Stimulated activated CD8-positive, alpha-beta memory T cell treated with anti-CD3 and anti-CD28 coated beads, Interleukin-15, amount 100 ng/mL, for 1 hour (primary cell): ENCODE results near the gene NACC1.
A peak's percentile ranks its signal among the peaks of the same experiment; 100 is the strongest.
"Not testable (repeated sequence)": the region's sequence is repeated elsewhere in the genome, so short reads cannot be mapped to it uniquely, and the experiment has no call there.

Source experiments
- DNase-seq: peaks from one replicate; pipeline ENCODE4 v3.0.0-alpha.2; 2020; ENCODE audit warnings: low read depth

NACC1 gene

DNA sequence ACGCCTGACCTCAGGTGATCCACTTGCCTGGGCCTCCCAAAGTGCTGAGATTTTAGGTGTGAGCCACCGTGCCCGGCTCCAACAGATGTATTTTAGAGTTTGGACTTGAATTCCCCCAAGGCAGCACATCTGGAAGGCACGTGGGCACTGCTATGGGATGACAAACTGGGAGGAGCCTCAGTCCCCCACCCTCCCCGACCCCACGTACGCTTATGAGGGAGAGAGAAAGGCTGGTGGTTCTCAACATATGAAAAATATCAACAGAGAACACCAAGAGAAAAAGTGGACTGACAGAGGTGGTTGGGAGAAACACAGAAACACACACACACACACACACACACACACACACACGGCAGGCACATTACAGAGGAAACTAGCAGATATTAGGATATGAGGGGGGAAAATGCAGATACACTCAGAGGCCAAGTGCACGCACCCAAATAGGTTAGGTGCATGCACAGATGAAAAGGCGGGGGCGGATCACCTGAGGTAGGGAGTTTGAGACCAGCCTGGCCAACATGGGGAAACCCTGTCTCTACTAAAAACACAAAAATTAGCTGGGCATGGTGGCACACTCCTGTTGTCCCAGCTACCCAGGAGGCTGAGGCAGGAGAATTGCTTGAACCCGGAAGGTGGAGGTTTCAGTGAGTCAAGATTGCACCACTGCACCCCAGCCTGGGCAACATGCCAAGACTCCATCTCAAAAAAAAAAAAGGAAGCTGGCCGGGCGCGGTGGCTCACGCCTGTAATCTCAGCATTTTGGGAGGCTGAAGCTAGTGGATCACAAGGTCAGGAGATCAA lies 28.9 kb downstream of the NACC1 start:
- DNase-seq: no peak

DNA sequence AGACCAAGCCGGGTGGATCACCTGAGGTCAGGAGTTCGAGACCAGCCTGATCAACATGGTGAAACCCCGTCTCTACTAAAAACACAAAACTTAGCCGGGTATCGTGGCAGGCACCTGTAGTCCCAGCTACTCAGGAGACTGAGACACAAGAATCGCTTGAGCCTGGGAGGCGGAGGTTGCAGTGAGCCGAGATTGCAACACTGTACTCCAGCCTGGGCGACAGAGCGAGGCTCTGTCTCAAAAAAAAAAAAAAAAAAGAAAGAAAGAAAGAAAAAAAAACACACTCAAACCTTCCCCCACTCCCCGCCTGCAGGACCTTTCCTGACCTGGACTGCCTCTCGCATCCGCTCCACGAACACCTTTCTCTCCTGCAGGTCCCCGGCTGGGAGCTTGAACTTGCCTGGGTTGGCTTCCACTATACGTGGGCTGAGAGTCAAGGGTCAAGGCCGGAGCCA lies 31.1 kb downstream of the NACC1 start:
- not testable (repeated sequence) for DNase-seq

DNA sequence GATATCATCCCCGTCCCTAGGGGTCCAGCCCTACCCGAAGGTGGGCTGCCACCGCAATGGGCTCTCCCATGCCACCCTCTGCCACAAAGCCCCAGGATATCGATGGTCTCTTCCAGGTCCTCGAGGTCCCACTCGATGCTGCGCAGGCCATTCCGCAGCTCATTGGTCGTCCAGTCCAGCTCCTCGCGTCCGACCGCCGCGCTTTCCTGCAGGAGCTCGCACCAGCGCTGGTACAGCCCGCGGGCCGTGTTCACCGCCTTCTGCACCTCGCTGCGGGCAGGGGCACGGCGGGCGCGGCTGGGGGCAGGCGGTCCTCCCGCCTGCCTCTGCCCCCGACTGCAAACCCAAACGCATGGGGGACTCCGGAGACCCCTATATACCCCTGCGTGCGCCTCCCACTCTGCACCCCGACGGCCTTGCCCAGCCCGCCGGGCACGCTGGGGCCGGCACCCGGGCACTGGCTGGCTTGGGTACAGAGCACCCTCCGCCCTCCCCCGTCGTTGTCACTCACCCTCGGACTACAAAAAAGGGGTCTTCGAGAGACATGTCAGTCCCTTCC lies 31.6 kb downstream of the NACC1 start:
- DNase-seq: no peak

- DNase-seq: peak; percentile 89
Observed at GRCh38 chr19:13150187-13150930, 32.3 kb downstream of the NACC1 start, which contains the start of the genes IER2 and STX10. TSS of gene IER2 (plus strand) at chr19:13150411. CDS start at chr19:13153187, 2,776 bp downstream. TSS of gene STX10 (minus strand) at chr19:13150375. CDS start at chr19:13150173, 202 bp downstream.

DNA sequence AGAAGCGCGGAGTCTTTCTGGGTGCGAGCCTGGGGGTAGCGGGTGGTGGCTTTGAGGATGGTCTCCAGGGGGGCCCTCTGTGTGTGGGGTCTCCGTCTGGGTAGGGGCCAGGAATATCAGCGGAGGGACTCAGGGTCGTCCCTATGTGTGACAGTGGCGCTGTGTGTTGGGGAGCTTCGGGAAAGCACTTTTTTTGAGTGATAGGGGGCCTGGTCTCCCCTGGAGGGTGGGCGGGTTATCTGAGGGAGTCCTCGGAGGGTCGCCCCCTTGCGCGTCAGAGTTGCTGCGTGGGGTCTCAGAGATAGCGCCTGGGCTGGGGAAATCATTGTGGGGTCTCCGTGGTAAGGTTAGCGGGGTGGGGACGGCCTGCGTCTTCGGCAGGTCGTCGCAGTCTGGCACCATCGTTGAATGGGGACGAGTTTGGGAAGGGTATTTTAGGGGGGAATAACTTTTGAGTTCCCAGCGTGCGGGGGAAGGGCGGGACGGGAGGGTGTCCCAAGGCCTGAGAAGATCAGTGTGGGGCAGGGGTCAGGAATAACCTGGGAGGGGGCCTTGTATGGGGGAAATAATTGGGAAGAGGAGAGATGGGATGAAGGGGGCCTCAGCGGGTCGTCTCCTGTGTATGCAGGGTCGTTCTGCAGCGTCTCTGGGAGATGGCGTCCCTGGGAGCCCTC lies 33.0 kb downstream of the NACC1 start:
- no peak for DNase-seq

DNA sequence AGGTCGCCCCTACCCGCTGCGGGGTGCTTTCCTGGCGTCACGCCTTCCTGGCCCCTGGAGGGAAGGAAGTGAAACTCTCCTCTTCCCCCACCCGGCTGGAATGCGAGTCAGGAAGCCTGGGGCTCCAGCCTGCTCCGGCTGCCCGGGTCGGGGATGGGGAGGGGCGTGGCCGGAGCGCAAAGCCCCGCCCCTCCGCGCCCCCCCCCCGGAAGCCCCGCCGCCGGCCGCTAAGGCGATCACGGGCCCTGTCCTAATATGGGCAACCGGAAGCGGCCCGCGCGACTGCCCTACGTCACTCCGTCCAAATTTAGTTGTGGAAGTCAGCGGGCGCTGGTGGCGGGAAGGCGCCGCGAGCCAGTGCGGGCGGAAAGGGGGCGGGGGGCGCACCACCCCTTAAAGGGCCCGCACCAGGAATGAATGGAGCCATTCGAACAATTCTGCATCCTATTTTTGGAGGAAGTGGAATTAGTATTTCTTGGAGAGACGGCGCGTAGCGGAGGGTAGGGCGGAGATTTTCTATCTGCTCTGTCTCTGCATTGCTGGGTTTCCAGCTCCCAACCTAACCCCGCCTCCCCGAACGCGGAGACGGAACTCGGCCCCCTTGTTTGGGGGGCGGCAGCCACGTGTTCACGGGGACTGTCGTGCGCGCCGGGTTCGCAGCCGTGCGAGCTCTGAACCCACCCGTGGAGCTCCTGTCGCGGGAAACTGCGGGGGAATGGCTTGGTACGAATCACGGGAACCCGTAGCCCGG lies 33.7 kb downstream of the NACC1 start:
- peak; percentile 89 for DNase-seq

DNA sequence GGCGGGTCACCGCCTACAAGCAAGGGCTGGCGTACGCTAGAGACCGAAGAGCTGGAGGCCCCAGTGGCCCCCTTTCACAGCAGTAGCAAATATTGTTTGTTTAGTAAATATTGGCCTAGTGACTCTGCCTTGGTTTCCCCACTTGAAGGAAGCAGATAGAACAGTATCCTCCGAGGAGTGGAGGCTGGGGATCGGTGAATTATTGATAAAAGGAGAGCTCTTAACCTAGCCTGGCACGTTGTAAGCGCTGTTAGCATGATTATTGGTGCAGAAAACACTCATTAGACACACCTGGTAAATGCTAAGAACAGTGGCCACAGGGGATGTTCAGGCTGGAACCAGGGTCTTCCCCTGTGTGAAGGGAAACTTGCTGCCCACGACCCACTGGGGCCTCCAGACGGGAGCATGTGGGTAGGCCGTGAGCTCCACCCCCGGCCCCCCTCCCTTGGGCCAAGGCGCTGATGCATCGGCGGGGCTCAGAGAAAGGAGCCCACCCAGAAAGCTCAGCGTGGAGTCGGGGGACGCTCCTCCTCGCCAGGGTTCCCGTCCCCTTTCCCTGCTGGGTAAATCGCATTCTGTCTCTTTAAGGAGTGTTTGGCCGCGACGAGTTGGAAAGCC lies 34.4 kb downstream of the NACC1 start:
- DNase-seq: no peak

DNA sequence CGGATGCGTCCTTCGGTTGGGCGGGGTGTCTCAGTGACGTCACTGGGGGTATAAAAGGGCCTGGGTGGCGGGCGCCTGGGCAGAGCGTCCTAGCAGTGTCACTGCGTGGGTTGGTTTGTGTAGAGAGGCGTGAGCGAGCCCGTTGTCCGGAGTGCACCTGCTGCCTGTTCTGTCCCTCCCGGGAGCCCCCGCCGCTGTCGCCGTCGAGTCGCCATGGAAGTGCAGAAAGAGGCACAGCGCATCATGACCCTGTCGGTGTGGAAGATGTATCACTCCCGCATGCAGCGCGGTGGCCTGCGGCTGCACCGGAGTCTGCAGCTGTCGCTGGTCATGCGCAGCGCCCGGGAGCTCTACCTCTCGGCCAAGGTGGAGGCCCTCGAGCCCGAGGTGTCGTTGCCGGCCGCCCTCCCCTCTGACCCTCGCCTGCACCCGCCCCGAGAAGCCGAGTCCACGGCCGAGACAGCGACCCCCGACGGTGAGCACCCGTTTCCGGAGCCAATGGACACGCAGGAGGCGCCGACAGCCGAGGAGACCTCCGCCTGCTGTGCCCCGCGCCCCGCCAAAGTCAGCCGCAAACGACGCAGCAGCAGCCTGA lies 35.0 kb downstream of the NACC1 start:
- DNase-seq: peak; percentile 96

DNA sequence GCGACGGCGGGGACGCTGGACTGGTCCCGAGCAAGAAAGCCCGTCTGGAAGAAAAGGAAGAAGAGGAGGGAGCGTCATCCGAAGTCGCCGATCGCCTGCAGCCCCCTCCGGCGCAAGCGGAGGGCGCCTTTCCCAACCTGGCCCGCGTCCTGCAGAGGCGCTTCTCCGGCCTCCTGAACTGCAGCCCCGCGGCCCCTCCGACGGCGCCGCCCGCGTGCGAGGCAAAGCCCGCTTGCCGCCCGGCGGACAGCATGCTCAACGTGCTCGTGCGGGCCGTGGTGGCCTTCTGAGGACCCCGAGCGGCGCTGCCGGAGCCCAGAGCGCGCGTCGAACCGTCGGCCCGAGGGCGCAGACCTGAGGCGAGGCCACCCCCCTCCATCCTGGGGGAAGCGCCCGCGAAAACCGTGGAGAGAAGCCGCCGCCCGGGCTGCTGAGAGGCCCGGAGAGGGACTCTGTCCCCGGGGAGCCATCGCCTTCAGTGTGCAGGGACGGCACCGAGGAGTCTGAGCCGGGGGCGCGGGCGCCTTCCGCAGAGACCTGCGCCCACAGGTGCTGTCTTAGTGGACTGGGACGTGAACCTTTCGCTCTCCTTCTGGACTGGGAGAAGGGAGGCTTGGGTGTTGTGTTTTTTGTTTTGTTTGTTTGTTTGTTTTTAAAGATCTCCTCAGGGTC lies 35.6 kb downstream of the NACC1 start:
- no peak for DNase-seq

- no peak for DNase-seq
Observed at GRCh38 chr19:13154241-13154778, 36.2 kb downstream of the NACC1 start.

GRCh38 chr19:13154911-13155471 lies 36.9 kb downstream of the NACC1 start:
- peak; percentile 66 for DNase-seq

DNA sequence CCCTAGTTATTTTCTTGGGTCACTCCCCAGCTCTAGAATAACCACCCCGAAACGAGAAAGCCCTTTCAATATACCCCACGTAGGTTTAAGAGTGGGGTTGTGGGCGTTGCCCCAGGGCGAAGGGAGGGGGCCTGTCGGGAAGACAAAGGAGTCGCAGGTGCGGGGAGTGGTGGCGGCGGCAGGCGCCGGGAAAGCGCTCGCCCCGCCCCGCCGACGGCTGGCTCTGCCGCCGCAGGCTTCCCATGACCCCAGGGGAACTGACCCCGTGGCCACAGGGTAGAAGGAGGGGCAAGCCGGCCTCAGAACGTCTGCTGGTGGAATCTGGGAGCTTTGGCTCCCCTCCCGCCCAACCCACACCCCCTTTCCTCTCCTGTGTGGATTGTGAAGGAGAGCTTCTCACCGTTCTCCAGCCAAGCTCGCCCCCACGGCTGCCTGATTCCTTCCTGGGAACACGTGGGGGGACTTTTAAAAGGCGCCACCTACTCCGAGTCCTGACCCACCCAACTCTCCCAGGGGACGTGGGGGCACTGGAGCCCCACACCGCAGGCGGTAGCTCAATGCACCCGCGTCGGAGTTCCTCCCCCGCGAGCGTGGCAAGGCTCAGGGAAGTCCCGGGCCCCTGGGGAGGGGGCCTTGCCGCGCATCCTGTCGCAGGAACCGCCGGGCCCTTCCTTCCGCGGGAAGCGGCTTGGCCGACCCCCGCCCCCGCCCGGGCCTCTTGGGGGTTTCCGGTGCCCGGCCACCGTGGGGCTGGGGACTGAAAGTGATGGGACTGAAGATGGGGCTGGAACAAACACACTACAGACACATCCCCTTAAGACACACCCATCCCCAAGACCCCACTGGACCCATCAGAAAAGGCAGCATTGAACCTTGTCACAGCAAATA lies 37.7 kb downstream of the NACC1 start:
- DNase-seq: no peak

DNA sequence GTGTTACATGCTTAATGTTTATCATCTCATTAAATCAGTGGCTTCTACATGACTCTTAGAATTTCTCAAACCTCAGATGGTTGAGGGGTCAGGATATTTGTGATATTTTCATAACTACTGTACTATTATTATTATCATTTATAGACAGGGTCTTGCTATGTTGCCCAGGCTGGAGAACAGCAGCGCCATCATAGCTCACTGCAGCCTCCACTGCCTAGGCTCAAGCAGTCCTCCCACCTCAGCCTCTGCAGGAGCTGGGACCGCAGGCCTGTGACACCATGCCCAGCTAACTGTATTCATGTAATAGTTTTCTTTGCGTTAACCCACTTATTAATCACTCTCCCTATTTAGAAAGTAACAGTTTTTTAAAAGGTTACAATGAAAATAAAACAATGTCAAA lies 41.6 kb downstream of the NACC1 start:
- DNase-seq: no peak

- no peak for DNase-seq
Observed at GRCh38 chr19:13160557-13160956, 42.5 kb downstream of the NACC1 start.

DNA sequence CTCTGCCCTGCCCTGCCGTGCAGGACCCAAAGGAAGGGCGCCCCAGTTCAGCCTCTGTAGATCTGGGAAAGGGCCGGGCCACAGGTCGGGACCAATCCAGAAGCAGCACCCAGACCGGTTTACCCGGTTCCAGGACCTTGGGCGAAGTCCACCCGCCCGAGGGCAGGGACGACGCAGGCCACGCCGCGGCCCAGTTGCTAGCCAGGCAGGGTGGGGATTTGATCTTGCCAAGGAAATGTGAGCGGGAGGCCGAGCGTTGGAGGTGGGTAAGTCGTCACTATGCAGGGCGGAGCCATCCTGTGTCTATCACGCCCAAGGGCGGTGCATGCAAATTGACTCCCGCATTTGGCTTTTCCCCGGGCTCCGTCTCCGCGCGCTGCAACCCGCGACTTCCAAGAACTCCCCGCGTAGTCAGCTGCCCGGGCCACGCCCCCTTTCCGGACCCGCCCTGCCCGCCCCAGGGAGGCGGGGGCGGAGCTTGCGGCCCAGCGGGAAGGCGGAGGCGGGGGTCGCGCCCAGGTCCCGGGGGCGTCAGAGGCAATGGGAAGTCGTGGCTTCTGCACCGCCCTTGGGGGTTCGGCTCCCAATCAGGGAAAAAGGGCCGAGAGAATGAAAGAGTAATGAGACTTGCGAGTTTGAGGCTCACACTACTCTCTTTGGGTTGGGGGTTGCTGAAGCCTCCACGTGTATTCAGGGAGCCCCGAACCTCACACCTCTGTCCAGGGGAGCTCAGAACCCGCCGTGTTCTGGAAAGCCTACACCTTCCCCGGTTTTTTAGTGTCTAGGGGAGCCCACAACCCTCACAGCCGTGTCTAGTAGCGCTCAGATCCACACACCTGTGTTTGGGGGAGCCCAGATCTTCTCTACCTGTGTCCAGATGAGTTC lies 44.9 kb downstream of the NACC1 start:
- peak; percentile 74 for DNase-seq

- DNase-seq: no peak
Observed at GRCh38 chr19:13163609-13164342, 45.7 kb downstream of the NACC1 start.
